DOHH2 (cell line): ENCODE measurements around the gene IRS2.

Experiments
- CTCF ChIP-seq: fragments of 200-600 bp; sonication (generic); IDR thresholded peaks from one replicate; pipeline ENCODE4 v1.5.1; 2014; ENCODE audit warnings: antibody characterized with exemption, mild to moderate bottlenecking, low read depth, low read length; ENCODE audit not compliant: poor library complexity, severe bottlenecking
- EZH2phosphoT487 ChIP-seq: fragments of 200-600 bp; sonication (generic); IDR thresholded peaks from 2 replicates; pipeline ENCODE4 v1.6.1; 2017; ENCODE audit warnings: borderline replicate concordance, mild to moderate bottlenecking, antibody characterized with exemption, low read length, moderate library complexity, mixed read lengths

- no peak for TF ChIP-seq CTCF
- no peak for TF ChIP-seq EZH2phosphoT487
Measured at GRCh38 chr13:109741966-109742365, 44.4 kb downstream of the IRS2 start.
